B cell (primary cell): ENCODE results near the gene CASP9. TPM values are rescaled to one million over a fixed set of nuclear protein-coding genes. Genes with fewer than 3 reads are reported as not detected.

Experiments used
- ATAC-seq: fragments of 200-7000 bp; cut with Tn5 transposase; one replicate; pipeline ENCODE4 v1.10.0; 2021; ENCODE audit warnings: low read depth, mild to moderate bottlenecking, moderate number of reproducible peaks, moderate library complexity
- CTCF ChIA-PET: fragments of 350-600 bp; sonication (Branson Sonifier 250); formaldehyde crosslinking; loops from one replicate; lab custom pipeline; 2021; ENCODE audit warnings: antibody characterized with exemption, inconsistent platforms; lab: Charles Lee
- POLR2A ChIA-PET: fragments of 350-600 bp; sonication (Branson Sonifier 250); formaldehyde crosslinking; loops from one replicate; lab custom pipeline; 2021; ENCODE audit warnings: antibody characterized with exemption; lab: Charles Lee
- DNase-seq: peaks from one replicate; pipeline ENCODE4 v3.0.0; 2013
- H2AFZ ChIP-seq: 2 replicates; pipeline ENCODE4 v1.6.1; 2012; ENCODE audit warnings: mild to moderate bottlenecking, low read depth, low read length; ENCODE audit not compliant: insufficient read depth, poor library complexity, severe bottlenecking
- H3K27ac ChIP-seq, 2 donors: 1 replicate in 1 of 2; 2 replicates in 1 of 2; pipeline ENCODE4 v1.5.1; 2012 to 2013; ENCODE audit warnings: low read length in 2 of 2, mild to moderate bottlenecking in 2 of 2, moderate library complexity in 1 of 2
- H3K27me3 ChIP-seq, 4 experiments: fragments of 200-600 bp in 1 of 4; sonication (generic) in 1 of 4; replicated peaks in 1 of 4; 1 replicate in 2 of 4; 2 replicates in 2 of 4; pipeline versions ENCODE4 v1.6.1 to v1.7.0; 2013 to 2016; ENCODE audit warnings: low read length in 3 of 4, mild to moderate bottlenecking in 2 of 4, mixed read lengths in 1 of 4, moderate library complexity in 1 of 4; ENCODE audit not compliant: insufficient read depth in 4 of 4, control insufficient read depth in 3 of 4; ENCODE audit errors: control extremely low read depth in 1 of 4
- H3K36me3 ChIP-seq, 2 experiments: replicated peaks in 1 of 2; 1 replicate in 1 of 2; 2 replicates in 1 of 2; pipeline versions ENCODE4 v1.6.1 to v1.7.1; 2013; ENCODE audit warnings: low read length in 1 of 2; ENCODE audit not compliant: insufficient read depth in 2 of 2, control insufficient read depth in 1 of 2; ENCODE audit errors: control extremely low read depth in 1 of 2, extremely low read depth in 1 of 2
- H3K4me1 ChIP-seq, 2 donors: fragments of 200-600 bp in 1 of 2; sonication (generic) in 1 of 2; 1 replicate in 1 of 2; 2 replicates in 1 of 2; pipeline versions ENCODE4 v1.5.1 to v1.6.1; 2013 to 2017; ENCODE audit warnings: low read length in 2 of 2; ENCODE audit not compliant: control insufficient read depth in 2 of 2, insufficient read depth in 2 of 2
- H3K4me2 ChIP-seq: replicated peaks from 2 replicates; pipeline ENCODE3; 2012; ENCODE audit warnings: mild to moderate bottlenecking, low read depth, low read length; ENCODE audit not compliant: poor library complexity, severe bottlenecking
- H3K4me3 ChIP-seq, 5 experiments: fragments of 200-600 bp in 1 of 5; sonication (generic) in 1 of 5; 1 replicate in 3 of 5; 2 replicates in 2 of 5; pipeline versions ENCODE4 v1.5.1 to v1.7.0; 2011 to 2016; ENCODE audit warnings: low read length in 4 of 5, mild to moderate bottlenecking in 4 of 5, low read depth in 2 of 5, control low read depth in 1 of 5, moderate library complexity in 1 of 5; ENCODE audit not compliant: insufficient read depth in 1 of 5; ENCODE audit errors: control extremely low read depth in 1 of 5, extremely low read depth in 1 of 5
- H3K79me2 ChIP-seq: fragments of 200-600 bp; sonication (generic); one replicate; pipeline ENCODE4 v1.6.0; 2016; ENCODE audit warnings: low read length; ENCODE audit not compliant: control insufficient read depth, insufficient read depth
- H3K9ac ChIP-seq: fragments of 200-600 bp; sonication (generic); 2 replicates; pipeline ENCODE4 v1.6.1; 2017; ENCODE audit warnings: mild to moderate bottlenecking, low read length, moderate library complexity
- H3K9me3 ChIP-seq, 3 donors: one replicate each; pipeline versions ENCODE4 v1.6.1 to v1.7.1; 2013; ENCODE audit warnings: low read length in 2 of 3; ENCODE audit not compliant: control insufficient read depth in 2 of 3, insufficient read depth in 1 of 3; ENCODE audit errors: control extremely low read depth in 1 of 3
- H4K20me1 ChIP-seq: 2 replicates; pipeline ENCODE4 v1.6.0; 2012; ENCODE audit warnings: mild to moderate bottlenecking, low read length; ENCODE audit not compliant: insufficient read depth, control insufficient read depth, poor library complexity, severe bottlenecking
- H3K27ac Mint-ChIP-seq: one replicate; pipeline ENCODE4 v1.8.0; 2021; ENCODE audit warnings: mixed read lengths
- H3K27me3 Mint-ChIP-seq: one replicate; pipeline ENCODE4 v1.8.0; 2021; ENCODE audit warnings: mixed read lengths
- H3K4me1 Mint-ChIP-seq: one replicate; pipeline ENCODE4 v1.8.0; 2021; ENCODE audit warnings: mixed read lengths
- H3K4me3 Mint-ChIP-seq: one replicate; pipeline ENCODE4 v1.8.0; 2021; ENCODE audit warnings: mixed read lengths
- H3K9me3 Mint-ChIP-seq: one replicate; pipeline ENCODE4 v1.8.0; 2022; ENCODE audit warnings: mixed read lengths; ENCODE audit not compliant: insufficient read depth
- EZH2 ChIP-seq: IDR thresholded peaks from 2 replicates; pipeline ENCODE4 v1.6.1; 2012; ENCODE audit warnings: borderline replicate concordance, low read depth, mild to moderate bottlenecking, moderate library complexity, low read length; ENCODE audit not compliant: insufficient read depth, poor library complexity, severe bottlenecking
- WGBS: methylation state at CpG from one replicate; pipeline ENCODE4 v1.1.5; 2013; ENCODE audit warnings: missing lambda C conversion rate; ENCODE audit not compliant: insufficient coverage; 5-methylcytosine and 5-hydroxymethylcytosine counted together
- intact Hi-C: fragments of 100-400 bp; cut with micrococcal nuclease; formaldehyde crosslinking; loops from one replicate; pipeline ENCODE4 v1.10.0; 2022
- polyA plus RNA-seq: library from polyadenylated mRNA; depleted of rRNA; stranded (reverse); fragments of >200 nt; gene quantifications from 2 replicates; pipeline ENCODE4 v1.2.3, GENCODE V29; 2012
- total RNA-seq, 2 donors: library from RNA; stranded (reverse); fragments of 120-200 nt in 1 of 2; gene quantifications; 1 replicate in 1 of 2; 2 replicates in 1 of 2; pipeline versions ENCODE4 v1.2.3 to v1.2.4, GENCODE V29; 2013 to 2022
- TF ChIP-seq, protein P1 (sequence below): fragments of 200-600 bp; IDR thresholded peaks from one replicate; pipeline ENCODE4 v1.8.0; 2022; ENCODE audit warnings: antibody characterized with exemption, mild to moderate bottlenecking

CASP9 gene
- total and polyA plus RNA-seq, 2 donors (not counting 1 experiment from before 2014, with no cell fraction given), result 16.8 to 22.9 TPM

DNA sequence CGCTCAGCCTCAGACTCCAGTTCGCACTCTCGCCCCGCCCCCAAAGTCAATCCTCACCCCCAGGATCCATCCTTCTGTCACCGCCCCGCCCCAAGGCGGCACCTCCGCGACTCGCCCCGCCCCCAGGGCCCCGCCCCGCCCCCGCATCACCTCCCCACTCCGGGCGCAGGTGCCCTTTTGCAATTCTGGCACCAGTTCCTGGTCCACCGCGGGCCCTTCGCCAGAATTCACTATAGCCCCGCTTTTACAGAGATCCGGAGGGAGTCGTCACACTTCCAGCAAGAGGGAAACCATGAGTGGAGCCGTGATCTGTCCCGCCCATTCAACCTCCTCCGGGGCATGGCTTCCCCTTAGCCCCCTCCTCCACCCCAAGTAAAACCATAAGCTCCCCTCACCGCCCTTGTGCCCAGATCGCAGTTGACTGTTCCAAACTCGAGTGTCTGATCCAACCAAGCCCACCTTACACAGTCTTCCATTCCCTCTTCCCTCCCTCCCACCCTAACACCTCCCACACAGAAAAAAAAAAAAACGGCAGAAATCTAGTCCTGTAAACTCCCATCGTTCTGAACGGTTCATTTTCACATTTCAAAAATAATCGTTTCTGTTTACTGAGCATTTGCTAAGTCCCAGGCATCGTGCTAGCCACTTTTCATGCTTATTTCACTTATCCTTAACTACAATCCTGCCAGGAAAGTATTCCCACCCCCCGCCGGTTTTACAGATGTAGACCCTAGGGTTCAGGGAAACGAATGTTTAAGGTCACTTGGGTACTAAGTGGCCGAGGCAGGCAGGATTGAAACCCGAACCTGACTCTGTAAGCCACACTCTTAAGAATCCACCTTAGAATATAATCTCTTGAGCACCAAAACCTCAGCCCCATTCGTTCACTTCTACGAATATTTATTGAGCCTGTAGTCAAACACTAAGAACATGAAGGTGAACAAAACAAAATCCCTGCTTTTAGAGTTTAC is 1.3 kb upstream of the CASP9 start:
- no peaks in the 10 kb centered on the region for H3K9me3 Mint-ChIP-seq
- 6% methylated on average over 31 of the region's 40 CpGs for WGBS
- Histone ChIP-seq H3K4me2 (peak overlapping the region; percentile 91), H3K9ac (peak overlapping the region; percentile 88), H3K4me1 (peaks cover 28 to 34% of the 10 kb centered on the region in 2 donors), H3K9me3 (no peaks in the 10 kb centered on the region), H3K79me2 (peaks cover 58% of the 10 kb centered on the region), H3K27ac (peak overlapping the region; percentile 99), H2AFZ (peak overlapping the region; percentile 81), H3K4me3 (peak overlapping the region; percentile 19 to 91 (median 70)), H3K27me3 (no peaks in the 10 kb centered on the region), H3K36me3 (no peaks in the 10 kb centered on the region), H4K20me1 (peaks cover 6% of the 10 kb centered on the region)
- DNase-seq (no peak), ATAC-seq (no peak)
- TF ChIP-seq, protein P1, sequence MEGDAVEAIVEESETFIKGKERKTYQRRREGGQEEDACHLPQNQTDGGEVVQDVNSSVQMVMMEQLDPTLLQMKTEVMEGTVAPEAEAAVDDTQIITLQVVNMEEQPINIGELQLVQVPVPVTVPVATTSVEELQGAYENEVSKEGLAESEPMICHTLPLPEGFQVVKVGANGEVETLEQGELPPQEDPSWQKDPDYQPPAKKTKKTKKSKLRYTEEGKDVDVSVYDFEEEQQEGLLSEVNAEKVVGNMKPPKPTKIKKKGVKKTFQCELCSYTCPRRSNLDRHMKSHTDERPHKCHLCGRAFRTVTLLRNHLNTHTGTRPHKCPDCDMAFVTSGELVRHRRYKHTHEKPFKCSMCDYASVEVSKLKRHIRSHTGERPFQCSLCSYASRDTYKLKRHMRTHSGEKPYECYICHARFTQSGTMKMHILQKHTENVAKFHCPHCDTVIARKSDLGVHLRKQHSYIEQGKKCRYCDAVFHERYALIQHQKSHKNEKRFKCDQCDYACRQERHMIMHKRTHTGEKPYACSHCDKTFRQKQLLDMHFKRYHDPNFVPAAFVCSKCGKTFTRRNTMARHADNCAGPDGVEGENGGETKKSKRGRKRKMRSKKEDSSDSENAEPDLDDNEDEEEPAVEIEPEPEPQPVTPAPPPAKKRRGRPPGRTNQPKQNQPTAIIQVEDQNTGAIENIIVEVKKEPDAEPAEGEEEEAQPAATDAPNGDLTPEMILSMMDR, result no peak
- TF ChIP-seq EZH2, result no peak
- no peaks in the 10 kb centered on the region for H3K27me3 Mint-ChIP-seq
- intact Hi-C loops, result loop anchor here (1.0 to 10.0 kb wide), 7 partner anchors 45 to 1119 kb away; partner anchors contain the start of genes CPLANE2, DDI2 and NECAP2
- peaks cover 56% of the 10 kb centered on the region for H3K4me1 Mint-ChIP-seq
- H3K27ac Mint-ChIP-seq, result peak overlapping the region; percentile 99
- H3K4me3 Mint-ChIP-seq, result peak overlapping the region; percentile 89
- POLR2A ChIA-PET, result no interaction called here
- CTCF ChIA-PET, result no interaction called here
